Neural cell (in vitro differentiated cells): Measurements from ENCODE around the gene KLF17. TPM values are rescaled to one million over a fixed set of nuclear protein-coding genes. Genes with fewer than 3 reads are reported as not detected.

ENCODE experiments used
- H2AFZ ChIP-seq: fragments of 200-600, 300-800 bp; sonication (generic), shearing (Covaris generic); 2 replicates; pipeline ENCODE4 v1.6.0; 2014; ENCODE audit warnings: low read depth, mild to moderate bottlenecking, antibody characterized with exemption, low read length, moderate library complexity
- H3F3A ChIP-seq: fragments of 200-600 bp; shearing (Covaris generic); 2 replicates; pipeline ENCODE4 v1.6.1; 2016; ENCODE audit warnings: mild to moderate bottlenecking, moderate library complexity, mixed read lengths, antibody characterized with exemption, low read length; ENCODE audit not compliant: insufficient read depth, poor library complexity, severe bottlenecking
- H3K27ac ChIP-seq: fragments of 200-600, 300-800 bp; sonication (generic), shearing (Covaris generic); 2 replicates; pipeline ENCODE4 v1.5.1; 2014; ENCODE audit warnings: mild to moderate bottlenecking, low read length, moderate library complexity
- H3K27me3 ChIP-seq: fragments of 300-800, 200-600 bp; sonication (generic), shearing (Covaris generic); 2 replicates; pipeline ENCODE4 v1.6.0; 2014; ENCODE audit warnings: mild to moderate bottlenecking, low read depth, low read length, moderate library complexity; ENCODE audit not compliant: insufficient read depth
- H3K36me3 ChIP-seq: fragments of 300-800, 200-600 bp; sonication (generic), shearing (Covaris generic); 2 replicates; pipeline ENCODE4 v1.5.1; 2014; ENCODE audit warnings: mild to moderate bottlenecking, antibody characterized with exemption, low read length, moderate library complexity; ENCODE audit not compliant: insufficient read depth
- H3K4me2 ChIP-seq: fragments of 300-800, 200-600 bp; sonication (generic), shearing (Covaris generic); 2 replicates; pipeline ENCODE4 v1.6.0; 2014; ENCODE audit warnings: mild to moderate bottlenecking, low read length
- H3K4me3 ChIP-seq: fragments of 300-800, 200-600 bp; sonication (generic), shearing (Covaris generic); 2 replicates; pipeline ENCODE4 v1.5.1; 2014; ENCODE audit warnings: mild to moderate bottlenecking, low read length, moderate library complexity
- H3K79me2 ChIP-seq: fragments of 200-600 bp; shearing (Covaris generic); replicated peaks from 2 replicates; pipeline ENCODE4 v1.6.0; 2014; ENCODE audit warnings: mild to moderate bottlenecking, low read length, moderate library complexity; ENCODE audit not compliant: insufficient read depth
- H3K9ac ChIP-seq: fragments of 300-800, 200-600 bp; sonication (generic), shearing (Covaris generic); 2 replicates; pipeline ENCODE4 v1.6.1; 2016; ENCODE audit warnings: mild to moderate bottlenecking, low read length, mixed read lengths
- H3K9me2 ChIP-seq: fragments of 200-600 bp; shearing (Covaris generic); 2 replicates; pipeline ENCODE4 v1.6.1; 2016; ENCODE audit warnings: mild to moderate bottlenecking, low read length, mixed read lengths; ENCODE audit not compliant: insufficient read depth
- H3K9me3 ChIP-seq: fragments of 200-600, 300-800 bp; sonication (generic), shearing (Covaris generic); 2 replicates; pipeline ENCODE4 v1.6.1; 2016; ENCODE audit warnings: mild to moderate bottlenecking, mixed run types, low read length, moderate library complexity, mixed read lengths
- H4K20me1 ChIP-seq: fragments of 200-600 bp; shearing (Covaris generic); 2 replicates; pipeline ENCODE4 v1.6.1; 2016; ENCODE audit warnings: mild to moderate bottlenecking, mixed run types; ENCODE audit not compliant: insufficient read depth
- EP300 ChIP-seq: fragments of 450-650 bp; conservative IDR thresholded peaks from 2 replicates; pipeline ENCODE4 v1.6.1; 2014; ENCODE audit warnings: antibody characterized with exemption, mild to moderate bottlenecking, moderate library complexity; ENCODE audit not compliant: poor library complexity, severe bottlenecking
- EZH2 ChIP-seq: fragments of 200-600, 300-800 bp; shearing (Covaris generic), sonication (generic); IDR thresholded peaks from 2 replicates; pipeline ENCODE4 v1.6.1; 2014; ENCODE audit warnings: antibody characterized with exemption, low read length, borderline replicate concordance, mild to moderate bottlenecking; ENCODE audit not compliant: insufficient read depth, poor library complexity, severe bottlenecking
- MXI1 ChIP-seq: fragments of 450-650 bp; conservative IDR thresholded peaks from 2 replicates; pipeline ENCODE4 v1.6.1; 2014; ENCODE audit warnings: antibody characterized with exemption, mild to moderate bottlenecking; ENCODE audit not compliant: poor library complexity, severe bottlenecking
- POLR2AphosphoS5 ChIP-seq: IDR thresholded peaks from 2 replicates; pipeline ENCODE4 v1.6.1; 2012
- RAD21 ChIP-seq: fragments of 450-650 bp; conservative IDR thresholded peaks from 2 replicates; pipeline ENCODE4 v1.6.1; 2014; ENCODE audit warnings: antibody characterized with exemption, mild to moderate bottlenecking, moderate library complexity
- REST ChIP-seq: IDR thresholded peaks from 2 replicates; pipeline ENCODE4 v1.6.1; 2012; ENCODE audit warnings: borderline replicate concordance
- SMC3 ChIP-seq: fragments of 450-650 bp; conservative IDR thresholded peaks from 2 replicates; pipeline ENCODE4 v1.6.1; 2014; ENCODE audit warnings: antibody characterized with exemption, mild to moderate bottlenecking, moderate library complexity; ENCODE audit not compliant: poor library complexity
- TAF1 ChIP-seq: IDR thresholded peaks from 2 replicates; pipeline ENCODE4 v1.6.1; 2012; ENCODE audit warnings: low read depth
- polyA plus RNA-seq: library from polyadenylated mRNA; depleted of rRNA; stranded (reverse); fragments of >200 nt; gene quantifications from 2 replicates; pipeline ENCODE4 v1.2.3, GENCODE V29; 2014
- TF ChIP-seq, protein P1 (sequence below): fragments of 450-650 bp; IDR thresholded peaks from 2 replicates; pipeline ENCODE4 v1.5.1; 2014; ENCODE audit warnings: antibody characterized with exemption, mild to moderate bottlenecking, moderate library complexity; ENCODE audit not compliant: poor library complexity, severe bottlenecking

Gene KLF17
- polyA plus RNA-seq, 1 donor from 2014 or later: not detected

DNA sequence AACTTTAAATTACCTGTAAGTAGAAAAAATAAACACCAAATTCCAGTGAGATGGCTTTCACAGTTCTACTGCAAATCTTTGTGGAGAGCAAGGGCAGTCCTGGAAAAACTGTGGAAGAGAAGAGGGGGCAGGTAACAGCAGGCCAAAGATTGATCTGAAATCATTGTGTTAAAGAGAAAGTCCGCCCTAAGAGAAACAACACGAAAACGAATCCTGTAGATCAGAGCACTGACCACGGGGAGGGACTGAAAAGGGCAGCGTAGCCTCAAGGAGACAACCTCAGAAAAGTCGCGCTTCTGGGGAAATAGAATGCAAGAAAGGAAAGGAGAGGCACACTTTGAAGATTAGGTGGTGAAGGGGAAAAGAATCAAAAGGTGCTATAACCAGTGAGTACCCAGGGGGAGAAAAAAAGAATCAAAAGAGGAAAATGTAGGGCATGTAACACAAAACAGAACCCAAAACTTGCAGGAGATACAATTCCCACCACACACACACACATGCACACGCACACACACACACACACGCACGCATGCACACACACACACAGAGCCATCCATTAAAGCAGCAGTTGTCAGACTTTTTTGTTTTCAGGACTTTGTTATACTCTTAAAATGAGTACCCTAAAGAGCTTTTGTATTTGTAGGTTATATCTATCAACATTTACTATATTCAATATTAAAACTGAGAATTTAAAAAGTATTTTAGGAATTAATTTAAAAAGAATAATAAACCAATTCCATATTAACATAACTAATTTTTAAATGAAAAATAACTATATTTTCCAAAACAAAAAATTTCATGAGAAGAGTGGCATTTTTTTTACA, 28.0 kb upstream of the KLF17 start:
- no peaks in the 10 kb centered on the region for H3K27me3 ChIP-seq
- H3K9me2 ChIP-seq: no peaks in the 10 kb centered on the region
- H3K9me3 ChIP-seq: no peaks in the 10 kb centered on the region
- no peaks in the 10 kb centered on the region for H3F3A ChIP-seq
- no peak overlapping the region for H3K4me3 ChIP-seq
- no peak overlapping the region for H3K4me2 ChIP-seq
- TF ChIP-seq, protein P1, sequence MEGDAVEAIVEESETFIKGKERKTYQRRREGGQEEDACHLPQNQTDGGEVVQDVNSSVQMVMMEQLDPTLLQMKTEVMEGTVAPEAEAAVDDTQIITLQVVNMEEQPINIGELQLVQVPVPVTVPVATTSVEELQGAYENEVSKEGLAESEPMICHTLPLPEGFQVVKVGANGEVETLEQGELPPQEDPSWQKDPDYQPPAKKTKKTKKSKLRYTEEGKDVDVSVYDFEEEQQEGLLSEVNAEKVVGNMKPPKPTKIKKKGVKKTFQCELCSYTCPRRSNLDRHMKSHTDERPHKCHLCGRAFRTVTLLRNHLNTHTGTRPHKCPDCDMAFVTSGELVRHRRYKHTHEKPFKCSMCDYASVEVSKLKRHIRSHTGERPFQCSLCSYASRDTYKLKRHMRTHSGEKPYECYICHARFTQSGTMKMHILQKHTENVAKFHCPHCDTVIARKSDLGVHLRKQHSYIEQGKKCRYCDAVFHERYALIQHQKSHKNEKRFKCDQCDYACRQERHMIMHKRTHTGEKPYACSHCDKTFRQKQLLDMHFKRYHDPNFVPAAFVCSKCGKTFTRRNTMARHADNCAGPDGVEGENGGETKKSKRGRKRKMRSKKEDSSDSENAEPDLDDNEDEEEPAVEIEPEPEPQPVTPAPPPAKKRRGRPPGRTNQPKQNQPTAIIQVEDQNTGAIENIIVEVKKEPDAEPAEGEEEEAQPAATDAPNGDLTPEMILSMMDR: no peak
- no peak for TF ChIP-seq TAF1
- TF ChIP-seq MXI1: no peak
- TF ChIP-seq REST: no peak
- TF ChIP-seq RAD21: no peak
- no peak for TF ChIP-seq SMC3
- TF ChIP-seq EP300: no peak
- no peak for TF ChIP-seq POLR2AphosphoS5
- no peak for TF ChIP-seq EZH2
- no peak overlapping the region for H2AFZ ChIP-seq
- H4K20me1 ChIP-seq: no peaks in the 10 kb centered on the region
- no peak overlapping the region for H3K27ac ChIP-seq
- no peaks in the 10 kb centered on the region for H3K79me2 ChIP-seq
- no peak overlapping the region for H3K9ac ChIP-seq
- H3K36me3 ChIP-seq: no peaks in the 10 kb centered on the region

DNA sequence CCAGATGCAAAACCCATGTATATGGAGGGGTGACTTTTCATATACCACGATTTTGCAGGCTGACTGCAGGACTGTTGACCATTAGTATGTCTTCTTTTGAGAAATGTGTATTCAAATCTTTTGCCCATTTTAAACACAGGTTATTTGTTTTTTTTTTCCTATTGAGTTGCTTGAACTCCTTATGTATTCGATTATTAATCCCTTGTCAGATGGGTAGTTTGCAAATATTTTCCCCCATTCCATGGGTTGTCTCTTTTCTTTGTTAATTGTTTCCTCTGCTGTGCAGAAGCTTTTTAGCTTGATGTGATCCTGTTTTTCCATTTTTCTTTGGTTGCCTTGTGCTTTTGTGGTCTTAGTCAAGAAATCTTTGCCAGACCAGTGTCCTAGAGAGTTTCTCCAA, 24.6 kb upstream of the KLF17 start:
- H3F3A ChIP-seq: no peaks in the 10 kb centered on the region
- H3K9me3 ChIP-seq: no peaks in the 10 kb centered on the region
- no peaks in the 10 kb centered on the region for H4K20me1 ChIP-seq
- H3K27me3 ChIP-seq: no peaks in the 10 kb centered on the region
- H3K36me3 ChIP-seq: no peaks in the 10 kb centered on the region
- no peaks in the 10 kb centered on the region for H3K79me2 ChIP-seq
- H3K4me2 ChIP-seq: no peak overlapping the region
- no peak overlapping the region for H2AFZ ChIP-seq
- TF ChIP-seq, protein P1: no peak
- TF ChIP-seq RAD21 (no peak), MXI1 (no peak), SMC3 (no peak)
- H3K9me2 ChIP-seq: no peaks in the 10 kb centered on the region
- H3K27ac ChIP-seq: no peak overlapping the region
- H3K4me3 ChIP-seq: no peak overlapping the region
- no peak overlapping the region for H3K9ac ChIP-seq
